IMR-90 (cell line): ENCODE results near the gene LRRC56.
"Not testable (repeated sequence)": the region's sequence is repeated elsewhere in the genome, so short reads cannot be mapped to it uniquely, and the experiment has no call there.

Experiments
- CEBPB ChIP-seq: IDR thresholded peaks from 2 replicates; pipeline ENCODE4 v1.6.1; 2012; ENCODE audit warnings: low read depth, low read length, improper control_type of control experiment
- CTCF ChIP-seq: conservative IDR thresholded peaks from 2 replicates; pipeline ENCODE4 v1.5.1; 2012; ENCODE audit warnings: mild to moderate bottlenecking, low read depth, low read length, improper control_type of control experiment
- NFE2L2 ChIP-seq: fragments of 150-350 bp; IDR thresholded peaks from 2 replicates; pipeline ENCODE4 v1.6.1; 2016; ENCODE audit warnings: low read depth, mild to moderate bottlenecking, low read length
- POLR2A ChIP-seq: IDR thresholded peaks from 2 replicates; pipeline ENCODE4 v1.6.1; 2012; ENCODE audit warnings: mild to moderate bottlenecking, low read depth, low read length
- RAD21 ChIP-seq: IDR thresholded peaks from 2 replicates; pipeline ENCODE4 v1.6.1; 2012; ENCODE audit warnings: low read length, improper control_type of control experiment
- RFX5 ChIP-seq: IDR thresholded peaks from 2 replicates; pipeline ENCODE4 v1.8.0; 2012; ENCODE audit warnings: low read depth, mild to moderate bottlenecking, low read length, moderate library complexity
- SMC3 ChIP-seq: fragments of 150-350 bp; IDR thresholded peaks from 2 replicates; pipeline ENCODE4 v1.6.1; 2016; ENCODE audit warnings: low read depth, mild to moderate bottlenecking, antibody characterized with exemption, low read length, moderate library complexity
- USF2 ChIP-seq: fragments of 150-350 bp; IDR thresholded peaks from 2 replicates; pipeline ENCODE4 v1.6.1; 2017; ENCODE audit warnings: mild to moderate bottlenecking, antibody characterized with exemption, low read length, low read depth

GRCh38 chr11:574031-574570, 36.8 kb downstream of the LRRC56 start:
- not testable (repeated sequence) for TF ChIP-seq CTCF, SMC3, RAD21, POLR2A, NFE2L2, CEBPB, RFX5
- 0 out of 2 replicates have a peak, but pooled peaks have one; percentile 13 for TF ChIP-seq USF2
